ENCODE measurements around the gene CLDN20.

The CLDN20 gene

GRCh38 chr6:155245193-155245592 lies 18.6 kb upstream of the CLDN20 start:
- no peak for TF ChIP-seq CTCF (IDR thresholded peaks at IDR 0.05; ENCODE audit: low read depth, low read length, missing control alignments)
- no peak overlapping the region for H3K4me3 ChIP-seq (ENCODE audit: low read depth, low read length)
- DNase-seq (ENCODE audit: low read depth), result no peak

GRCh38 chr6:155245831-155246230 lies 18.0 kb upstream of the CLDN20 start:
- no peak overlapping the region for H3K4me3 ChIP-seq (ENCODE audit: low read depth, low read length)
- no peak for DNase-seq (ENCODE audit: low read depth)
- TF ChIP-seq CTCF (IDR thresholded peaks at IDR 0.05; ENCODE audit: low read depth, low read length, missing control alignments), result no peak

- TF ChIP-seq CTCF (IDR thresholded peaks at IDR 0.05; ENCODE audit: low read depth, low read length, missing control alignments), result no peak
- no peak for DNase-seq (ENCODE audit: low read depth)
Observed at GRCh38 chr6:155246825-155247224, 17.0 kb upstream of the CLDN20 start.

GRCh38 chr6:155247618-155248007 lies 16.2 kb upstream of the CLDN20 start:
- DNase-seq (ENCODE audit: low read depth), result no peak
- TF ChIP-seq CTCF (IDR thresholded peaks at IDR 0.05; ENCODE audit: low read depth, low read length, missing control alignments), result no peak
- no peak overlapping the region for H3K4me3 ChIP-seq (ENCODE audit: low read depth, low read length)

More at GRCh38 chr6:155246825-155247224, 17.0 kb upstream of the CLDN20 start:
- H3K4me3 ChIP-seq (ENCODE audit: low read depth, low read length), result no peak overlapping the region

DNA sequence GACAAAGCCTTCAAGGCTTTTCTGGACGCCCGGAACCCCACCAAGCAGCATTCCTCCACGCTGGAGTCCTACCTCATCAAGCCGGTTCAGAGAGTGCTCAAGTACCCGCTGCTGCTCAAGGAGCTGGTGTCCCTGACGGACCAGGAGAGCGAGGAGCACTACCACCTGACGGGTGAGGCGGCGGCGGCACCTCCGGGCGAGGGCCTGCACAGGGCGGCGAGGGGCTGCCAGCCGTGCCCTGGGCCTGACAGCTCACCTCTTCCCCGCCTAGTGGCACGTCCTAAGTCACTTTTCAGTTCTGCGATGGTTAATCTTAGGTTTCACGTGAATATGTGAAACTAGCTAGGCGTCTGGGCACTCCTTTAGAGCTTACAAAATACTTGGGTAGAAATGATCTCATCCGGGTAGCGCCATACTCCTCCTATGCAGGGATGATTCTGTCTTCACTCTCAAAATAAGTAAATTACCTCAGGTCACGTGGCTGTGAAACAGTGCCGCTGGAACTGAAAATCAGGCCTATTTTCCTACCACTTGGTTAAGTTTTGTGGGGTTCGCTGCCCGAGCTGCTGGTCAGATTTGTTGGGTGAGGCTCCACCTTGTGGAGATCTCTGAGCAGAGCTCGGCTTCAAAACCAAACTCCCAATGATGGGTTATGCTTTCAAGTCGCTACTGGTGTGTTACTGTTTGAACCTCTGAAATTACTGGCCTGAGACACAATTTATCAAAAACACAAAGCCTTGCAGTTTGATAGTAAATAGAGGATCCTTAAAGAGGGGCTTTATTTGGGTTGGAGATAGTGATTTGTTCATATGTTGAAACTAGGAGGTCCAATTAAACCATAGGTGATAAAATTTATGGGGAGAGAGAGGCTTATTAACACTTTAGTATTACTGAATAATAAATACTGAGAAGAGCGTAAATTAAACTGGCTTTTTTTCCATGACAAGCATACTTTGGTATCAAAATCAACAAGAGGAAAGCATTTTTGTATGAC lies 15.5 kb upstream of the CLDN20 start:
- peak; percentile 69 for DNase-seq (ENCODE audit: low read depth)
- H3K4me3 ChIP-seq (ENCODE audit: low read depth, low read length), result no peak overlapping the region
- TF ChIP-seq CTCF (IDR thresholded peaks at IDR 0.05; ENCODE audit: low read depth, low read length, missing control alignments), result peak; percentile 79

- no peak for DNase-seq (ENCODE audit: low read depth)
- no peak for TF ChIP-seq CTCF (IDR thresholded peaks at IDR 0.05; ENCODE audit: low read depth, low read length, missing control alignments)
- no peak overlapping the region for H3K4me3 ChIP-seq (ENCODE audit: low read depth, low read length)
Observed at GRCh38 chr6:155250701-155251381, 13.0 kb upstream of the CLDN20 start.

Data from GM12864 (cell line).